HEK293T (cell line): ENCODE measurements around the gene MED29.

Source experiments
- FOXK2 ChIP-seq: fragments of 450-650 bp; IDR thresholded peaks from 2 replicates; pipeline ENCODE4 v1.6.1; 2016; ENCODE audit warnings: mild to moderate bottlenecking
- PKNOX1 ChIP-seq: fragments of 450-650 bp; IDR thresholded peaks from 2 replicates; pipeline ENCODE4 v1.6.1; 2016

- TF ChIP-seq PKNOX1 (no peak), FOXK2 (no peak)
Observed at GRCh38 chr19:39407410-39407659, 16.2 kb downstream of the MED29 start.
